Neural cell (in vitro differentiated cells): Measurements from ENCODE around the gene TNFRSF6B.

Experiments
- RAD21 ChIP-seq: fragments of 450-650 bp; conservative IDR thresholded peaks from 2 replicates; pipeline ENCODE4 v1.6.1; 2014; ENCODE audit warnings: antibody characterized with exemption, mild to moderate bottlenecking, moderate library complexity
- TAF1 ChIP-seq: IDR thresholded peaks from 2 replicates; pipeline ENCODE4 v1.6.1; 2012; ENCODE audit warnings: low read depth
- TF ChIP-seq, protein P1 (sequence below): fragments of 450-650 bp; IDR thresholded peaks from 2 replicates; pipeline ENCODE4 v1.5.1; 2014; ENCODE audit warnings: antibody characterized with exemption, mild to moderate bottlenecking, moderate library complexity; ENCODE audit not compliant: poor library complexity, severe bottlenecking

DNA sequence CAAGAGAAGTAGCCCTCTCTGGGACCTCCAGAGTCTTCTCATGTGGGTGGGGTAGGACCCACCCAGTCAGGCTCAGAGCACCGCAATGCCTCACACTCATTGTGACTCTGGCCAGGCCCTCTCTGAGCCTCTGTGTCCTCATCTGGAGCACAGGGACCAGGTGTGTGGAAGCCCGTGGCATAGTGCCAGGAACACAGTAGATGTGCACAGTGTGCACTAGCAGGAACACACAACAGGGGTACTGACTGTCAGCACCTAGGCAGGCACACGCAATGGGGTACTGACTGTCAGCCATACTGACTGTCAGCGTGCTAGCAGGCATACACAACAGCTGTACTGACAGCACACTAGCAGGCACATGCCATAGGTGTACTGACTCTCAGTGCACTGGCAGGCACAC, 41.2 kb upstream of the TNFRSF6B start:
- TF ChIP-seq, protein P1, sequence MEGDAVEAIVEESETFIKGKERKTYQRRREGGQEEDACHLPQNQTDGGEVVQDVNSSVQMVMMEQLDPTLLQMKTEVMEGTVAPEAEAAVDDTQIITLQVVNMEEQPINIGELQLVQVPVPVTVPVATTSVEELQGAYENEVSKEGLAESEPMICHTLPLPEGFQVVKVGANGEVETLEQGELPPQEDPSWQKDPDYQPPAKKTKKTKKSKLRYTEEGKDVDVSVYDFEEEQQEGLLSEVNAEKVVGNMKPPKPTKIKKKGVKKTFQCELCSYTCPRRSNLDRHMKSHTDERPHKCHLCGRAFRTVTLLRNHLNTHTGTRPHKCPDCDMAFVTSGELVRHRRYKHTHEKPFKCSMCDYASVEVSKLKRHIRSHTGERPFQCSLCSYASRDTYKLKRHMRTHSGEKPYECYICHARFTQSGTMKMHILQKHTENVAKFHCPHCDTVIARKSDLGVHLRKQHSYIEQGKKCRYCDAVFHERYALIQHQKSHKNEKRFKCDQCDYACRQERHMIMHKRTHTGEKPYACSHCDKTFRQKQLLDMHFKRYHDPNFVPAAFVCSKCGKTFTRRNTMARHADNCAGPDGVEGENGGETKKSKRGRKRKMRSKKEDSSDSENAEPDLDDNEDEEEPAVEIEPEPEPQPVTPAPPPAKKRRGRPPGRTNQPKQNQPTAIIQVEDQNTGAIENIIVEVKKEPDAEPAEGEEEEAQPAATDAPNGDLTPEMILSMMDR = no peak
- no peak for TF ChIP-seq RAD21
- TF ChIP-seq TAF1 = no peak
